Panc1 (cell line): ENCODE results near the gene PLIN4. TPM values are rescaled to one million over a fixed set of nuclear protein-coding genes. Genes with fewer than 3 reads are reported as not detected.
"Not testable (repeated sequence)": the region's sequence is repeated elsewhere in the genome, so short reads cannot be mapped to it uniquely, and the experiment has no call there.

Experiments used
- ATAC-seq: fragments of 200-7000 bp; cut with Tn5 transposase; 2 replicates; pipeline ENCODE4 v1.9.1; 2020; ENCODE audit warnings: mild to moderate bottlenecking, moderate library complexity
- BruUV-seq: library from RNA; stranded (reverse); fragments of 400-500 nt; replicated peaks from 2 replicates; lab custom pipeline; 2021; lab: Mats Ljungman, UMichigan
- CTCF ChIA-PET: fragments of 300-600 bp; sonication (Branson Sonifier 250); formaldehyde crosslinking; loops from one replicate; lab custom pipeline; 2022; ENCODE audit warnings: antibody characterized with exemption; lab: Charles Lee
- POLR2A ChIA-PET: fragments of 300-600 bp; sonication (Branson Sonifier 250); formaldehyde crosslinking; loops from one replicate; lab custom pipeline; 2022; ENCODE audit warnings: antibody characterized with exemption; lab: Charles Lee
- DNase-seq: peaks from one replicate; pipeline ENCODE4 v3.0.0-alpha.2; 2010; ENCODE audit warnings: low read depth, low spot score
- H3K27ac ChIP-seq: 2 replicates; pipeline ENCODE4 v1.5.1; 2011; ENCODE audit warnings: mild to moderate bottlenecking, low read length, inconsistent platforms
- H3K27me3 ChIP-seq: fragments of 200-500 bp; sonication (Bioruptor generic); 2 replicates; pipeline ENCODE4 v1.6.0; 2014; ENCODE audit warnings: low read length, inconsistent platforms; ENCODE audit not compliant: control insufficient read depth, insufficient read depth
- H3K36me3 ChIP-seq: fragments of 200-500 bp; sonication (Bioruptor generic); 2 replicates; pipeline ENCODE4 v1.5.1; 2014; ENCODE audit warnings: inconsistent platforms, mild to moderate bottlenecking, low read length, moderate library complexity; ENCODE audit not compliant: control insufficient read depth, insufficient read depth
- H3K4me1 ChIP-seq: 2 replicates; pipeline ENCODE4 v1.5.1; 2011; ENCODE audit warnings: inconsistent platforms, mild to moderate bottlenecking, low read length, moderate library complexity; ENCODE audit not compliant: control insufficient read depth, insufficient read depth
- H3K4me3 ChIP-seq, 2 experiments: 2 replicates each; pipeline ENCODE4 v1.5.1; 2011 to 2012; ENCODE audit warnings: low read depth in 2 of 2, low read length in 2 of 2, mild to moderate bottlenecking in 2 of 2, inconsistent platforms in 1 of 2, moderate library complexity in 1 of 2
- H3K9me3 ChIP-seq: fragments of 200-500 bp; sonication (Bioruptor generic); 2 replicates; pipeline ENCODE4 v1.5.1; 2014; ENCODE audit warnings: low read depth, mild to moderate bottlenecking, inconsistent platforms, low read length, moderate library complexity; ENCODE audit not compliant: control insufficient read depth, insufficient read depth
- CTCF ChIP-seq: fragments of 450-650 bp; IDR thresholded peaks from 2 replicates; pipeline ENCODE4 v1.5.1; 2017; ENCODE audit warnings: mild to moderate bottlenecking
- POLR2AphosphoS5 ChIP-seq: IDR thresholded peaks from 2 replicates; pipeline ENCODE4 v1.6.1; 2012; ENCODE audit warnings: mild to moderate bottlenecking, low read depth, low read length, moderate library complexity
- REST ChIP-seq, 2 experiments: IDR thresholded peaks; 2 replicates each; pipeline ENCODE4 v1.6.1; 2011 to 2012; ENCODE audit warnings: low read depth in 2 of 2, control low read depth in 1 of 2, low read length in 1 of 2, mild to moderate bottlenecking in 1 of 2, moderate library complexity in 1 of 2; ENCODE audit not compliant: insufficient read depth in 1 of 2
- SIN3A ChIP-seq: IDR thresholded peaks from 2 replicates; pipeline ENCODE4 v1.6.1; 2012; ENCODE audit warnings: low read depth, mild to moderate bottlenecking, low read length, moderate library complexity, borderline replicate concordance; ENCODE audit not compliant: insufficient read depth
- TCF7L2 ChIP-seq: IDR thresholded peaks from 2 replicates; pipeline ENCODE4 v1.6.1; 2011; ENCODE audit warnings: mild to moderate bottlenecking, low read depth, low read length, inconsistent platforms
- in situ Hi-C: cut with HindIII; loops from 2 replicates; pipeline ENCODE4 v1.10.0; 2016; ENCODE audit warnings: low sequenced_read_pairs, low pct_unique_long_range_greater_than_20kb
- intact Hi-C: fragments of 100-400 bp; cut with micrococcal nuclease; formaldehyde crosslinking; loops from one replicate; pipeline ENCODE4 v1.10.0; 2022; ENCODE audit not compliant: unreplicated experiment
- total RNA-seq: library from RNA; stranded (reverse); gene quantifications from one replicate; pipeline ENCODE4 v1.2.1, GENCODE V29; 2021; ENCODE audit not compliant: unreplicated experiment

Gene PLIN4
- total RNA-seq, 1 experiment from 2014 or later, result 10.2 TPM

GRCh38 chr19:4567584-4568071 lies 49.3 kb upstream of the PLIN4 start:
- POLR2A ChIA-PET, result no interaction called here
- intact Hi-C loops, result no loop called here

DNA sequence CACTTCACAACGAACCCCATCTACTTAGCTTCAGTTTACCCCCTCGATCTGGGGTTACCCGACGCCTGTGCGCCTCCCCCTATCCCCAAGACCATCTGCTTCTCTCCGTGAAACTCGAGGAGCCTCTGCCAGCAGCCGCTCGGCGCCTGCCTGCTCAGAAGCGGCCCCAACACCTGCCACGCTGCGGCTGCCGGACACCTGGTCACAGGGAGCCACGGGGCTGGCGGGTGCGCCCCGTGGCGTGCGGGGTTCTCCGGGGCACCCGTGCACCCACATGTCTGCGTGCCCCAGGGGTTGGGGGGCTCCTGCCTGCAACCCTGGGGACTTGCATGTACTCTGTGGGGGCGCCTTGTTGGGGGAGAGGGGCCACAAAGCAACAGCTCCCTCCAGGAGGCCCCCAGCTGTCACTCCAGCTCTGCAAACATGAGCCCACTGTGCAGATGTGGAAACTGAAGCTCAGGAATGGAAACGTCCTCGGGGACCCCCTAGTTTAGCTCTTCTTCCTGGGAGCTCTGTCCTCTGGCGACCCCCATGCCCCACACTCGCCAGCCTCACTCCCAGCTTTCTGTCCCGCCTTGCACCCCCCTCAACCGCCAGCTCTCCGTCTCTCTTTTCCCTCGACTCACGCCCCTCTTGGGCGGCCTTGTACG lies 48.2 kb upstream of the PLIN4 start:
- CTCF ChIA-PET, result interaction anchor here (0.5 to 2.3 kb wide), 5 partner anchors 10 to 225 kb away, joined by 3 to 12 read pairs (median 9); partner anchors contain the start of gene FEM1A
- Histone ChIP-seq H3K4me1 (no peaks in the 10 kb centered on the region), H3K4me3 (no peak overlapping the region), H3K9me3 (no peaks in the 10 kb centered on the region), H3K27ac (no peak overlapping the region), H3K27me3 (no peaks in the 10 kb centered on the region), H3K36me3 (no peaks in the 10 kb centered on the region)
- intact Hi-C loops (no loop called here), in situ Hi-C loops (no loop called here)
- no peak for TF ChIP-seq POLR2AphosphoS5
- TF ChIP-seq CTCF, result no peak
- TF ChIP-seq TCF7L2, result no peak
- TF ChIP-seq SIN3A, result no peak
- TF ChIP-seq REST (IDR thresholded peaks at IDR 0.05; ENCODE audit: insufficient read depth in 1 of 2, low read depth in 2 of 2, low read length in 1 of 2), result no peak
- ATAC-seq, result no peak
- no peak for DNase-seq
- no TSS peak for BruUV-seq
- POLR2A ChIA-PET, result no interaction called here

More at GRCh38 chr19:4567584-4568071, 49.3 kb upstream of the PLIN4 start:
- ATAC-seq (peak; percentile 88), DNase-seq (no peak)
- Histone ChIP-seq H3K27me3 (no peaks in the 10 kb centered on the region), H3K27ac (no peak overlapping the region), H3K36me3 (no peaks in the 10 kb centered on the region), H3K4me1 (no peaks in the 10 kb centered on the region), H3K9me3 (no peaks in the 10 kb centered on the region), H3K4me3 (no peak overlapping the region)
- BruUV-seq, result no TSS peak
- TF ChIP-seq CTCF, result peak; percentile 94
- no peak for TF ChIP-seq REST (IDR thresholded peaks at IDR 0.05; ENCODE audit: insufficient read depth in 1 of 2, low read depth in 2 of 2, low read length in 1 of 2)
- in situ Hi-C loops, result no loop called here
- CTCF ChIA-PET, result interaction anchor here (0.8 to 2.3 kb wide), 6 partner anchors 9 to 69 kb away, joined by 3 to 12 read pairs (median 5); no protein-coding TSS in a partner anchor

GRCh38 chr19:4563562-4563961 lies 45.3 kb upstream of the PLIN4 start:
- H3K9me3 ChIP-seq, in situ Hi-C loops, H3K4me3 ChIP-seq, H3K36me3 ChIP-seq, intact Hi-C loops, H3K4me1 ChIP-seq, H3K27ac ChIP-seq, POLR2A ChIA-PET, DNase-seq, H3K27me3 ChIP-seq, ATAC-seq, BruUV-seq: not testable (repeated sequence)
- CTCF ChIA-PET, result interaction anchor here (0.7 kb wide), 1 partner anchor 29 kb away, joined by 6 read pairs; no protein-coding TSS in a partner anchor
